K562 (cell line): ENCODE measurements around the gene CENPU. TPM values are rescaled to one million over a fixed set of nuclear protein-coding genes. Genes with fewer than 3 reads are reported as not detected.

Source experiments
- polyA plus RNA-seq, 8 experiments: library from polyadenylated mRNA; depleted of rRNA in 4 of 8; stranded (reverse) in 5 of 8; unstranded in 3 of 8; fragments of >200 nt; fragmentation: Nextera tagmentation in 2 of 8; fragmentation: Illumina TruSeq in 1 of 8; extraction: Ambion mirVana in 2 of 8; extraction: Trizol in 1 of 8; gene quantifications; 2 replicates each; pipeline versions ENCODE4 v1.2.1 to v1.2.3, GENCODE V29; 2011 to 2014; ENCODE audit warnings: inconsistent platforms in 1 of 8, missing spikeins in 1 of 8
- total RNA-seq, 7 experiments: library from RNA; depleted of rRNA in 6 of 7; stranded (reverse); fragments of >200 nt in 6 of 7; fragmentation: Illumina TruSeq in 2 of 7; extraction: Trizol in 2 of 7; gene quantifications; 2 replicates each; pipeline versions ENCODE4 v1.2.1 to v1.2.3, GENCODE V29; 2011 to 2021; ENCODE audit warnings: low replicate concordance in 1 of 7

The CENPU gene
- total and polyA plus RNA-seq, 9 of the 15 experiments (the other 6 are each of a cell fraction or from before 2014, with no cell fraction given): 39.4 to 98.7 (median 84.3) TPM

Other genes starting within 250 kb of the CENPU start
- 22.0 and 24.9 TPM in 2 replicates for gene CASP3, start 84.6 kb downstream of the CENPU start, total RNA-seq (2014; rRNA removed)
- 38.3 and 41.2 TPM in 2 replicates for gene CASP3, start 84.6 kb downstream of the CENPU start, total RNA-seq (2014; rRNA removed; fragmentation: Illumina TruSeq; extraction: Trizol)
- 37.9 and 40.1 TPM in 2 replicates for gene CASP3, start 84.6 kb downstream of the CENPU start, total RNA-seq (2015; rRNA removed; fragmentation: Illumina TruSeq; extraction: Trizol)
- 26.4 and 28.7 TPM in 2 replicates for gene CASP3, start 84.6 kb downstream of the CENPU start, total RNA-seq (2021)
- 32.8 and 38.6 TPM in 2 replicates for gene CASP3, start 84.6 kb downstream of the CENPU start, polyA plus RNA-seq (2011; rRNA removed)
- 31.4 and 31.8 TPM in 2 replicates for gene CASP3, start 84.6 kb downstream of the CENPU start, polyA plus RNA-seq (2014; fragmentation: Illumina TruSeq; extraction: Trizol)
- 10 to 100 TPM; 17.6 to 39.3 TPM for gene CASP3, start 84.6 kb downstream of the CENPU start, polyA plus RNA-seq (2014; fragmentation: Nextera tagmentation; extraction: Ambion mirVana)
- gene CASP3, start 84.6 kb downstream of the CENPU start, polyA plus RNA-seq (2014; rRNA removed): 29.9 and 30.3 TPM in 2 replicates
- gene PRIMPOL, start 84.4 kb downstream of the CENPU start, total RNA-seq (2014; rRNA removed): 11.3 and 16.8 TPM in 2 replicates
- gene PRIMPOL, start 84.4 kb downstream of the CENPU start, total RNA-seq (2014; rRNA removed; fragmentation: Illumina TruSeq; extraction: Trizol): 22.5 and 25.4 TPM in 2 replicates
- gene PRIMPOL, start 84.4 kb downstream of the CENPU start, total RNA-seq (2015; rRNA removed; fragmentation: Illumina TruSeq; extraction: Trizol): 19.5 and 23.3 TPM in 2 replicates
- 14.3 and 14.9 TPM in 2 replicates for gene PRIMPOL, start 84.4 kb downstream of the CENPU start, total RNA-seq (2021)
- gene PRIMPOL, start 84.4 kb downstream of the CENPU start, polyA plus RNA-seq (2011; rRNA removed): 30.0 and 32.0 TPM in 2 replicates
- 16.1 and 17.9 TPM in 2 replicates for gene PRIMPOL, start 84.4 kb downstream of the CENPU start, polyA plus RNA-seq (2014; fragmentation: Illumina TruSeq; extraction: Trizol)
- 10 to 100 TPM; 11.0 to 14.2 TPM for gene PRIMPOL, start 84.4 kb downstream of the CENPU start, polyA plus RNA-seq (2014; fragmentation: Nextera tagmentation; extraction: Ambion mirVana)
- gene PRIMPOL, start 84.4 kb downstream of the CENPU start, polyA plus RNA-seq (2014; rRNA removed): 14.7 and 19.2 TPM in 2 replicates
- 14.0 and 14.3 TPM in 2 replicates for gene ACSL1, start 91.9 kb upstream of the CENPU start, total RNA-seq (2014; rRNA removed)
- gene ACSL1, start 91.9 kb upstream of the CENPU start, total RNA-seq (2014; rRNA removed; fragmentation: Illumina TruSeq; extraction: Trizol): 23.6 and 25.3 TPM in 2 replicates
- gene ACSL1, start 91.9 kb upstream of the CENPU start, total RNA-seq (2015; rRNA removed; fragmentation: Illumina TruSeq; extraction: Trizol): 15.2 and 15.9 TPM in 2 replicates
- gene ACSL1, start 91.9 kb upstream of the CENPU start, total RNA-seq (2021): 22.2 and 22.6 TPM in 2 replicates
- gene ACSL1, start 91.9 kb upstream of the CENPU start, polyA plus RNA-seq (2011; rRNA removed): 6.7 and 21.8 TPM in 2 replicates
- 24.1 and 24.4 TPM in 2 replicates for gene ACSL1, start 91.9 kb upstream of the CENPU start, polyA plus RNA-seq (2014; fragmentation: Illumina TruSeq; extraction: Trizol)
- 10 to 100 TPM; 10.2 to 11.3 TPM for gene ACSL1, start 91.9 kb upstream of the CENPU start, polyA plus RNA-seq (2014; fragmentation: Nextera tagmentation; extraction: Ambion mirVana)
- gene ACSL1, start 91.9 kb upstream of the CENPU start, polyA plus RNA-seq (2014; rRNA removed): 15.0 TPM in 2 replicates